Stimulated activated naive B cell treated with anti-CD40 and anti-IgM and Interleukin-4, amounts not matched to agents 10 μg/mL and 1 μg/mL and 100 μg/mL, for 72 hours (primary cell): ENCODE measurements around the gene FLVCR1.

ENCODE experiments used
- ATAC-seq, 2 donors: fragments of 150-1000 bp; cut with Tn5 transposase; replicated peaks; 2 replicates each; pipeline ENCODE4 v1.10.0; 2021; ENCODE audit warnings: moderate library complexity in 1 of 2
- DNase-seq: peaks from one replicate; pipeline ENCODE4 v3.0.0; 2021
- H3K27ac Mint-ChIP-seq: one replicate; pipeline ENCODE4 v1.8.0; 2022; ENCODE audit warnings: mild to moderate bottlenecking, mixed read lengths
- H3K27me3 Mint-ChIP-seq, 2 donors: one replicate each; pipeline ENCODE4 v1.8.0; 2022; ENCODE audit warnings: mixed read lengths in 2 of 2
- H3K36me3 Mint-ChIP-seq, 2 donors: one replicate each; pipeline ENCODE4 v1.8.0; 2022; ENCODE audit warnings: mixed read lengths in 2 of 2, mild to moderate bottlenecking in 1 of 2
- H3K4me1 Mint-ChIP-seq, 2 donors: one replicate each; pipeline ENCODE4 v1.8.0; 2022; ENCODE audit warnings: mixed read lengths in 2 of 2, mild to moderate bottlenecking in 1 of 2
- H3K4me3 Mint-ChIP-seq, 2 donors: one replicate each; pipeline ENCODE4 v1.8.0; 2022; ENCODE audit warnings: mild to moderate bottlenecking in 2 of 2, mixed read lengths in 2 of 2, moderate library complexity in 1 of 2
- H3K9me3 Mint-ChIP-seq, 2 donors: one replicate each; pipeline ENCODE4 v1.8.0; 2022; ENCODE audit warnings: mixed read lengths in 2 of 2, mild to moderate bottlenecking in 1 of 2

Gene FLVCR1

DNA sequence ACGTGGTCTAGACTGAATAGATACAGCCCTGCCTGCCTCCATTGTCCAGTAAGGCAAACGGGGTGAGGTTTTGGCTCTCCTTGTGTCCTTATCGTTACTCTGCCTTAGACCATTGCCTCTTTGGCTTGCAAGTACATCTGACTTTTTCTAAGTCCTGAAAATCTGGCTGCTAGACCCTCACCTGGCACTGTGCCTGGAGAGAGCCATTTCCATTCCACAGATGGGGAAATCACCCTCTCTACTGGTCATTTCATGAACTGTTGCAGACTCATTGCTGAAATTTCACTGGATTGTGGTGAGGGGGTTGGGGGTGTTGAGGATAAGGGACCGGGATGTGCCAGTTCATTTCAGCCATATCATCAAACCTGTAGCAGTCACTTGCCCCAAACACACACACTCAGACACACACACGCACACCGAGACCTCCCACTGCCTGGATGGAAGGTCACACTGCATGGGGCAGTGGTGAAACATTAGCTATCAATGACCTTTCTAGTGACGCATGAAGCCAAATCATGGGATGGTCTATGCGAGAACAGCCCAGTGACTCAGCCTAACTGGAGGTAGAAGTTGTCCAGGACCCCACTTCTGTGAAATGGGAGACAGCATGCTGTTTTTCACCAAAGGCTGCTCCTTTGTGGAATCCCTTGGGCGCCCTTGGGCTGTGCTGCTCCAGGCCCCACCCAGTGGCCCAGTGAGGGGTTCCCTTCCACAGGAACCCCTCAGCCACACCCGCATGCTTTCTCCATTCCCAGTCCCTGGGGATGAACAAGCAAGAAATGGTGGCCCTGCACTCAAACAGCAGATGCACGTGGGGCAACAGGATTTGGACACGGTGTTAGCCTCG is 57.4 kb downstream of the FLVCR1 start:
- no peak for DNase-seq
- peak; percentile 61 to 71 for ATAC-seq
- Mint-ChIP-seq H3K27me3 (peaks cover 15 to 26% of the 10 kb centered on the region in 2 donors), H3K9me3 (no peaks in the 10 kb centered on the region), H3K4me1 (peaks cover 8 to 17% of the 10 kb centered on the region in 2 donors), H3K27ac (no peak overlapping the region), H3K36me3 (no peaks in the 10 kb centered on the region), H3K4me3 (no peak overlapping the region)

DNA sequence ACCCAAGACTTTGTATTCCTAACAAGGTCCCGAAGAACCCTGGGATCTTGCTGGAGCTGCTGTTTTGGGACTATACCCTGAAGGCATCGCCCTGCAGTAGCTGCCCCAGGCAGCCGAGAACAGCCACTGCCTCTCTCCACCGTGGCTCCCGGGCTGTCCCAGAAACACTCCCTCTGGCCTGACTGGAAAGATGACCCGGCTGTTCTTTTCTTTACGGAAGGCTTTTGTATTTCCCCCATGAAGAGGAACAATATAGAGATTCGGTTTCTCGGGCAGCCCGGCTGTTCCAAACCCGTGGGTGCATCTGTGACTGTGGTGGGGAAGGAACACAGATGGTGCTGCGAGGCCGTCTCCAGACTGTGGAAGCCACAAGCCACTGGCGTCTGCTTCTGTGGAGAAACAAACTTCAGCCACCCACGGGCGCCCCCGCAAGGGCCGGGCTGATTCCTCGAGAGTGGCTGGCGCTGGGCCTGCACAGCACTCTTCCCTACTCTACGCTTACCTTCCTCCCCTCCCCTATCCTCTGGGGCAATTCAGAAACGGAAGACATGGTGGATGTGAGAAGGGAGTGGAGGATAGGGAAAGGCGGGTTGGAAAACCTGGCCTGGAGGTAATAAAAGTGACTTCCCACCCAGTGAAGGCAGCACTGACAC is 58.5 kb downstream of the FLVCR1 start:
- Mint-ChIP-seq H3K27ac (peak overlapping the region; percentile 87), H3K9me3 (no peaks in the 10 kb centered on the region), H3K36me3 (no peaks in the 10 kb centered on the region), H3K27me3 (peaks cover 24 to 38% of the 10 kb centered on the region in 2 donors), H3K4me3 (peak overlapping the region in 1 of 2 donors; percentile 19), H3K4me1 (peaks cover 8 to 17% of the 10 kb centered on the region in 2 donors)
- no peak for DNase-seq
- peak; percentile 65 to 69 for ATAC-seq

DNA sequence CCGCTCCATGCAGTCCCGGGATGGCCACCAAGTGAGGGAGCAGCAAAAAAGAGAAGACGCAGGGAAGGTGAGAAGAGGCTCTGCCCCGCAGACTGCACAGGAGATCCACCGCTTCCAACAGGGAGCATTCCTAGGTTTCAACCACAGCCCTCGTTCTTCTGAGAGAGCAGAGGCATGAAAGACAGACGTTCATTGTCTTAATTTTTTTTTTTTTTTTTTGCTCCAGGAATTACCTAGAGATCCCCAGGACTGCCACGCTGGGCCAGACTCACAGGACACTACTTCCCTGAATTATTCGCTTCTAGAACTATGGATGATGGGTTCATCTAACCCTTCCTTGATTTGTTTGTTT is 59.0 kb downstream of the FLVCR1 start:
- H3K4me1 Mint-ChIP-seq: peaks cover 8 to 17% of the 10 kb centered on the region in 2 donors
- H3K27me3 Mint-ChIP-seq: peaks cover 24 to 38% of the 10 kb centered on the region in 2 donors
- no peak for DNase-seq
- H3K4me3 Mint-ChIP-seq: no peak overlapping the region
- H3K9me3 Mint-ChIP-seq: no peaks in the 10 kb centered on the region
- no peak overlapping the region for H3K27ac Mint-ChIP-seq
- no peaks in the 10 kb centered on the region for H3K36me3 Mint-ChIP-seq
- ATAC-seq: no peak

DNA sequence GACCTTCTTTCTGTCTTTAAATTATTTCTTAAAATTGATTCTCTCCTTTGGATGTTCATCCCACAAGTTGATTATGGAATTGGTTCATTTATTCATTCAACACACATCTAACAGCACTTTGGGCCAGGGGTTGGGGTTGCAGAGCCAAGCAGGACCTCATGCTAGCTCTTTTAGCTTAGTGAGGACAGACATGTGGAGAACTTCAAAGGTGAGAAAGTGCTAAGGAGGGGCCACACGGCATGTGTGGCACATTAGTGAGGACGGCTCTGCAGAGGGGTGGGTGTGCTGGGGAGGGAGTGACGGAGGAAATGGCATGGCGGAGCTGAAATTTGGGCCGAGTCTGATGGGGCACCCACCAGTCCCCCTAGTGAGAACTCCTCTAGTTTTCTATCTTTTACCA is 59.8 kb downstream of the FLVCR1 start:
- Mint-ChIP-seq H3K27ac (no peak overlapping the region), H3K4me3 (no peak overlapping the region), H3K4me1 (peaks cover 8 to 17% of the 10 kb centered on the region in 2 donors), H3K36me3 (no peaks in the 10 kb centered on the region), H3K27me3 (peaks cover 28 to 38% of the 10 kb centered on the region in 2 donors), H3K9me3 (no peaks in the 10 kb centered on the region)
- ATAC-seq (no peak), DNase-seq (no peak)

DNA sequence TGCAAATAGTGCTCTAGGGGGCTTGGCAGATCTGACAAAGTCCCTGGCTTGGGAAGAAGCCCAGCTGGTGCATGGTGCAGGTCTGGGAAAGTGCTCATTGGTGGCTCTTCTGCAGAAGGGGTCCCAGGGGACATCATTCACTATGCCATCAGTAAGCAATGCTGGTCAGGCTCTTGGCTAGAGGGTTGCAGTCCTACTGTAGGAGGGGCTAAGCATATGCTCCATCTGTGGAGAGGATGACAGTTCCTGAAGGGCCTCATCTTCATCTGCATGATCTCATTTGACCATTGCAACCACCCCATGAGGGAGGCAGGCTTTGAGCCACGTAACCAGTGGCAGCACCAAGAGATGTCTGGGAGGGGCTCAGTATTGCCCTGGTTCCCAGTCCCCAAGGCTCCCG is 60.7 kb downstream of the FLVCR1 start:
- no peak for ATAC-seq
- H3K9me3 Mint-ChIP-seq: no peaks in the 10 kb centered on the region
- H3K4me1 Mint-ChIP-seq: peaks cover 8 to 17% of the 10 kb centered on the region in 2 donors
- no peaks in the 10 kb centered on the region for H3K36me3 Mint-ChIP-seq
- no peak for DNase-seq
- H3K27ac Mint-ChIP-seq: no peak overlapping the region
- peaks cover 28 to 38% of the 10 kb centered on the region in 2 donors for H3K27me3 Mint-ChIP-seq
- no peak overlapping the region for H3K4me3 Mint-ChIP-seq

DNA sequence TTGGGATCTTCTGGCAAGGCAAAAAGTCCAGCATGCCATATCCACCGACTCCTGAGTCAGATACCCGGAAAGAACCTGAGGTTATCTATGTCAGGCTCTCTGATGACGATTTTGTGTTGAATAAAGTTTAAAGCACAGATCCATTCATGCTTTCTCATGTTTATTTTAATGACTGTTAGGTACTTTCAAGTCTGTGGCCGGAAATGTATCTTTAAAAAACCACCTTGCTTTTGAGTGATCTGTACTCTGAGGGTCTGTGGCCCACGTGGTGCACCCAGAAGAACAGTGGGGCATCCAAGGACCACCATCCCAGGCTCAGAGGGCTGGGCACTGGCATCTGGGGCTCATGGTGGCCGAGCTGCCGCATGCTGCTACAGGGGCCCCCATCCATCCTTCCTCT is 62.2 kb downstream of the FLVCR1 start:
- Mint-ChIP-seq H3K4me1 (peaks cover 8 to 14% of the 10 kb centered on the region in 2 donors), H3K4me3 (no peak overlapping the region), H3K36me3 (no peaks in the 10 kb centered on the region), H3K9me3 (no peaks in the 10 kb centered on the region), H3K27me3 (peaks cover 34 to 48% of the 10 kb centered on the region in 2 donors), H3K27ac (no peak overlapping the region)
- no peak for DNase-seq
- ATAC-seq: no peak

DNA sequence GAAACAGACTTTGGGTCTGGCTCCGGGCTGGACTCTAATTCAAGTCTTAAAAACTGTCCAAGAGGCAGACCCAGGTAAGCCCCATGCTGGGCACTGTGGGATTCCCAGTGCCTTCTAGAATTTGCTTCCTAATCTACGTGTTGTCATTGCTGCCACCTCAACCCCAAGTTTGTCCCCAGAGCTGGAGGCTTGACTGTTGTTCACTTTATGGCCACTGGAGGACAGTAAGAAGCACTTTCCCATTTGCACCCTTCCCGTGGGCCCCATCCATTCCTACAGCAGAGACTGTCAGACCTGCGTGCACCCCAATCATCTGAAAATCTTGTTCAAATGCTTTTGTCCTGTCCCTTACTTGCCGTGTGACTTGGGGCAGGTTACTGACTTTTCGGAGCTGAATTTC is 62.8 kb downstream of the FLVCR1 start:
- Mint-ChIP-seq H3K27me3 (peaks cover 30 to 48% of the 10 kb centered on the region in 2 donors), H3K4me1 (peaks cover 9 to 10% of the 10 kb centered on the region in 2 donors), H3K4me3 (no peak overlapping the region), H3K9me3 (no peaks in the 10 kb centered on the region), H3K27ac (no peak overlapping the region), H3K36me3 (no peaks in the 10 kb centered on the region)
- ATAC-seq (no peak), DNase-seq (no peak)

DNA sequence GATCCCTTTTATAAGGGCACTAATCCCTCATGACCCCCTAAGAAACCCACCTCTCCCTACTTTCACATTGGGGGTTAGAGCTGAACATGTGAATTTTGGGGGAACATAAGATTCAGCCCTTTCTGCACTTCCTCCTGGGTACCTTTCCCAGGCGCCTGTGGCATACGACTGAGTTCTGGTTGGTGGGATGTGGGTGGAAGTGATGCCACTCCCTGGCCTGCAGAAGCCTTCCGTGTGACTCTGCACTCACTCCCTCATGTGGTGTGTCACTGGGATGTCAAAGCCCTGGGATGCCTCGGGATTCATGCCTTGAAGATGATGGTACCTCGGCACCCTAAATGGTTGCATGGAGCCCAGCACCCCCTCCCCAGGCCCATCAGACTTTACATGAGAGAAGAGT is 63.9 kb downstream of the FLVCR1 start:
- Mint-ChIP-seq H3K27ac (no peak overlapping the region), H3K9me3 (peaks cover 0 to 2% of the 10 kb centered on the region in 2 donors), H3K36me3 (no peaks in the 10 kb centered on the region), H3K27me3 (peaks cover 21 to 40% of the 10 kb centered on the region in 2 donors), H3K4me3 (no peak overlapping the region), H3K4me1 (peaks cover 1 to 5% of the 10 kb centered on the region in 2 donors)
- ATAC-seq: no peak
- no peak for DNase-seq

DNA sequence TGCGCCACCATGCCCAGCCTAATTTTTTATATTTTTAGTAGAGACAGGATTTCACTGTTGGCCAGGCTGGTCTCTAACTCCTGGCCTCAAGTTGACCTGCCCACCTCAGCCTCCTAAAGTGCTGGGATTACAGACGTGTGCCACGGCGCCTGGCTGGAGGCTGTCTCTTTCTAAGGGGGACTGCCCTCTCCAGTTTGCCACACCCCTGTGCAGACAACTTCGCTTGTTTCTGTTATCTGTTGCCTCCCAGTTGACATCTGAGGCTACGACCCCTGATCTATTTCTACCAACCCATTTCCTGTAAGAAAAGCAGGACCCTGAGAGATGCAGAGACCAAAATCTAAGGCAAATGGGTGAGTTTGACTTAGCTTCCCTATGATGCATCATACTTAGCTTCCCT is 68.3 kb downstream of the FLVCR1 start:
- ATAC-seq (no peak), DNase-seq (no peak)
- Mint-ChIP-seq H3K27me3 (peaks cover 12 to 13% of the 10 kb centered on the region in 2 donors), H3K27ac (no peak overlapping the region), H3K4me3 (no peak overlapping the region), H3K9me3 (peaks cover 0 to 4% of the 10 kb centered on the region in 2 donors), H3K4me1 (peaks cover 11 to 15% of the 10 kb centered on the region in 2 donors), H3K36me3 (no peaks in the 10 kb centered on the region)

DNA sequence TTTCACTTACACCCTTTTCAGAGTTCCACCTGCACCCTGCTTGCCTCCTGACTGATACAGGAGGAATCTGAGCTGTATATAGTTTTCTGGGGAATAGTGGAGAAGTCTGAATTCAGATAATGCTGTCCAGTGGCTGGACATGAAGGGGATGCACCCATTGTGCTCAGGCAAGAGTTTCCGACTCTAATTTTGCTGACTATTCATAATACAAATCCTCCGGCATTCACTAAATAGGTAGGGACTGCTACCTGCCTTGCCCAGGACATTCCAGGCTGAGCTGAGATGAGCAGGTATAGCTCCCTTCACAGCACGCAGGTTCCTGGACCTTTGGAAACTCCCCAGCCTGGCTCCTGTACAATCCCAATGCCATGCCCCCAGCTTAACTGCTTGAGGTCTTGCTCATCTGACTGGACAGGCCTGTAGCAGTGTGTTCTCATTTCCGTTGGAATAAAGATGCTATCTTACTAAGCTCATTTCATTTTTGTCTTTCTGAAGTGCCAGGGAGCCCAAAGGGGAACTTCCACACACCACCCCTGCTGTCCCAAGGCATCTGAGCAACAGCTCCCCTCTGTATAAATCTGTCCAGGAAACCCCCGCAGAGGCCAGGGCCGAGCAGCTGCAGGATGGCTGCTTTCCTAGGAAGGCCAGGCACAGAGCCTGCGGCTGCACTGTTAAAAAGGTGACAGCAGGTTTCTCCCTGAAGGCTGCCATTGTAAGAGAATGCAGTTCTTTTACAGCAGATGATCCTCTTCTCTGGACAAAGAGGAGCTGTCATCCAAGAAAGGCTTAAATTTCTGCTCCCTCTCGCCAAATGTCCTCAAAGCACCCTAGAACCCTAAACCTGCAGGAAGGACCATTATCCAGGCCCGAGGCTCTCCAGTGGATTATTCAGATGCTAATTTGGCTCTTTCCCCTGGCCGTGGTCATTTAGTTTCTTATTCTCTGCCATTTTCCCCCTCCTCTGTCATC is 70.5 kb downstream of the FLVCR1 start:
- peaks cover 11 to 15% of the 10 kb centered on the region in 2 donors for H3K4me1 Mint-ChIP-seq
- ATAC-seq (peak; percentile 94 to 96), DNase-seq (peak; percentile 19)
- H3K27me3 Mint-ChIP-seq: peaks cover 6 to 10% of the 10 kb centered on the region in 2 donors
- H3K9me3 Mint-ChIP-seq: peaks cover 0 to 4% of the 10 kb centered on the region in 2 donors
- H3K36me3 Mint-ChIP-seq: no peaks in the 10 kb centered on the region
- peak overlapping the region; percentile 42 for H3K27ac Mint-ChIP-seq
- H3K4me3 Mint-ChIP-seq: peak overlapping the region in 1 of 2 donors; percentile 40

DNA sequence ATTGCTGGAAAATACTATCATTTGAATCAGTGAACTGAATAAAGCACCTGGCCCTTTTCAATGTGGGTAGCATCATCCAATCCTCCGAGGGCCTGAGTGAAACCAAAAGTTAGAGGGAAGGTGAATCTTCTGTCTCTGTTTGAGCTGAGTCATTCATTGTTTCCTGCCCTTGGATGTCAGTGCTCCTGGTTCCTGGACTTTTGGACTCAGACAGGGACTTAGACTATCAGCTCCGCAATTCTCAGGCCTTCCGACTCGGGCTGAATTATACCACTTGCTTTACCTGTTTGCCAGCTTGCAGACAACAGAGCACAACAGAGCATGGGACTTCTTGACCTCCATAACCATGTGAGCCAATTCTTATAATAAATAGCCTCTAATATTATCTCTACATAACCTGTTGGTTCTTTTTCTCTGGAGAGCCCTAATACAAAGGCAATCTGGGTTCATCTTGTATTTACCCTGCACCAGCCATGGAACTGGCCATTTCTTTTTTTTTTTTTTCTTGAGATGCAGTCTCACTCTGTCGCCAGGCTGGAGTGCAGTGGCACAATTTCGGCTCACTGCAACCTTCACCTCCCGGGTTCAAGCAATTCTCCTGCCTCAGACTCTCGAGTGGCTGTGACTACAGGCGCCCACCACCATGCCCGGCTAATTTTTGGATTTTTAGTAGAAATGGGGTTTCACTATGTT is 73.1 kb downstream of the FLVCR1 start:
- Mint-ChIP-seq H3K4me3 (no peak overlapping the region), H3K9me3 (peaks cover 0 to 4% of the 10 kb centered on the region in 2 donors), H3K4me1 (peaks cover 10 to 11% of the 10 kb centered on the region in 2 donors), H3K27me3 (no peaks in the 10 kb centered on the region), H3K27ac (no peak overlapping the region), H3K36me3 (no peaks in the 10 kb centered on the region)
- DNase-seq (no peak), ATAC-seq (no peak)

DNA sequence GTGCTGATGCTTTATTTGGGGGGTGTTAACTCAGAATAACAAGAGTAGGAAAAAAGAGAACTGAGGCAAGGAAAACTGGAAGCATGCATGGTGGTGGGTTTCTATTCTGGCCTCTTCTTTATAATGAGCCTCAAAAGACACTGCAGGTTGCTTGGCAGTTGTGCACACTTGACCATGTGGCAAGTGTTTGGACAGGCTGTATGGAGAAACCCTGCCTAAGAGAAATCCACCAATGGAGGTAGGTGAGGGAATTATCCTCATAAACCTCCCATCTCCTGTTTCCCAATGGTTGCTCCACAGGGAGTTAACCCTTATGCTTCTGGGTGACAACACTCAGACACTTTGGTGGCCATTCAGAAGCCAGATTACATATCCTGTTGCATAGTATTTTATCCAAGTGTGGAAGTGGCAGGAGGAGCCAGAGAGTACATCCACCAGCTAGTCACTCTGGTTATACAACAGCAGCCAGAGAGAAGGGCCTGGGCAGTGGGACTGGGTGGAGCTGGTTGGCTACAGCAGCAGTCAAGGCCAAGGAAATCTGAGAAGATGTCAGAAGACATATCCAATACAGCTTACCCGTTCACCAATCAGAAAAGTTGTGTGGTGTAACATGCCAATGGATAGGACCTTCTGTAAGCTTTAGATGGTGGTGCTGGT is 75.9 kb downstream of the FLVCR1 start:
- Mint-ChIP-seq H3K4me3 (no peak overlapping the region), H3K9me3 (no peaks in the 10 kb centered on the region), H3K36me3 (no peaks in the 10 kb centered on the region), H3K27me3 (no peaks in the 10 kb centered on the region), H3K4me1 (peaks cover 1 to 3% of the 10 kb centered on the region in 2 donors), H3K27ac (no peak overlapping the region)
- ATAC-seq: no peak
- no peak for DNase-seq

DNA sequence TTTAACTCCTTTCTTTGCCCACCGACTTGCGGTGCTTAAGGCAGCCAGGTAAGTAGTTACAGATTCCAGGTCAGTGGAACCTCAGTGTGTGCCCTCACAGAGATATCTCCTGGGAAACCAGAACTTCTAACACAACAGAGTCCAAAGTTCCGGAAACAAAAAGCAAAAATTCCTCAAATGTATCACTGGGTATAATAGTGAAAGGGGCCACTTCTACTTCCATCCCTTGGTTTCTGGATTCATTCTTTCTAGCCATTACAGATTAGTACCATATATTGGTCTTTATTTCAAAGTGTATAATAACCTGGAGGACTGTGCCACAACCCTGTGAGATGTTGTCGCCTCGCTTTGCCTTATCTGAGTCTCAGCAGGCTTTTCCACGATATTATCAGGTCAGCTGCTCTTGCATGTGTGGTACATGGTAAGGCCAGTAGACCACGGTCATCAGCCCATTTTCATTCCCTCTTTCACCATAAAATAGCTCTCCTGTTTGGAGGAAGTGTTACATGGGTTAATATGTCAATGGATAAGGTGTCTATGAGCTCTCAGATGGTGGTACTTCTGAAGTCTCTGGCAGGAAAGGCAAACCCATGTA is 77.4 kb downstream of the FLVCR1 start:
- Mint-ChIP-seq H3K4me3 (no peak overlapping the region), H3K36me3 (no peaks in the 10 kb centered on the region), H3K27me3 (no peaks in the 10 kb centered on the region), H3K27ac (no peak overlapping the region), H3K4me1 (no peaks in the 10 kb centered on the region), H3K9me3 (peaks cover 0 to 7% of the 10 kb centered on the region in 2 donors)
- ATAC-seq (no peak), DNase-seq (no peak)
